ENCODE data around the gene IRF2BP2.
"Not testable (repeated sequence)": the region's sequence is repeated elsewhere in the genome, so short reads cannot be mapped to it uniquely, and the experiment has no call there.

IRF2BP2 gene

GRCh38 chr1:234598974-234599616, 10.9 kb downstream of the IRF2BP2 start:
- H3K27ac ChIP-seq: peak overlapping the region; percentile 82
- TF ChIP-seq CTCF (IDR thresholded peaks at IDR 0.05; ENCODE audit: low read depth, low read length): no peak
- H3K9me3 ChIP-seq (ENCODE audit: severe bottlenecking): no peaks in the 10 kb centered on the region
- peak; percentile 5 for DNase-seq
- no peaks in the 10 kb centered on the region for H3K27me3 ChIP-seq (ENCODE audit: insufficient read depth, low read depth, severe bottlenecking)
- H3K36me3 ChIP-seq: peaks cover 21% of the 10 kb centered on the region
- peak overlapping the region; percentile 68 for H3K4me3 ChIP-seq (ENCODE audit: low read depth, low read length)

GRCh38 chr1:234597894-234598293, 12.1 kb downstream of the IRF2BP2 start:
- no peak overlapping the region for H3K27ac ChIP-seq
- peak; percentile 81 for DNase-seq

GRCh38 chr1:234595899-234596298, 14.1 kb downstream of the IRF2BP2 start:
- Histone ChIP-seq H3K36me3 (no peaks in the 10 kb centered on the region), H3K27me3 (ENCODE audit: insufficient read depth, low read depth, severe bottlenecking) (no peaks in the 10 kb centered on the region), H3K4me3 (ENCODE audit: low read depth, low read length) (no peak overlapping the region), H3K9me3 (ENCODE audit: severe bottlenecking) (no peaks in the 10 kb centered on the region), H3K27ac (no peak overlapping the region)
- TF ChIP-seq CTCF (IDR thresholded peaks at IDR 0.05; ENCODE audit: low read depth, low read length): no peak
- no peak for DNase-seq

More at GRCh38 chr1:234597894-234598293, 12.1 kb downstream of the IRF2BP2 start:
- Histone ChIP-seq H3K4me3 (ENCODE audit: low read depth, low read length) (no peak overlapping the region), H3K9me3 (ENCODE audit: severe bottlenecking) (no peaks in the 10 kb centered on the region), H3K36me3 (peaks cover 9% of the 10 kb centered on the region), H3K27me3 (ENCODE audit: insufficient read depth, low read depth, severe bottlenecking) (no peaks in the 10 kb centered on the region)
- TF ChIP-seq CTCF (IDR thresholded peaks at IDR 0.05; ENCODE audit: low read depth, low read length): peak; percentile 83

GRCh38 chr1:234594575-234594974, 15.4 kb downstream of the IRF2BP2 start:
- not testable (repeated sequence) for DNase-seq; H3K36me3 ChIP-seq; H3K27ac ChIP-seq; H3K9me3 ChIP-seq (ENCODE audit: severe bottlenecking); H3K27me3 ChIP-seq (ENCODE audit: insufficient read depth, low read depth, severe bottlenecking); H3K4me3 ChIP-seq (ENCODE audit: low read depth, low read length)

GRCh38 chr1:234593771-234594504, 16.0 kb downstream of the IRF2BP2 start:
- no peaks in the 10 kb centered on the region for H3K27me3 ChIP-seq (ENCODE audit: insufficient read depth, low read depth, severe bottlenecking)
- no peak overlapping the region for H3K27ac ChIP-seq
- no peaks in the 10 kb centered on the region for H3K36me3 ChIP-seq
- no peak for TF ChIP-seq CTCF (IDR thresholded peaks at IDR 0.05; ENCODE audit: low read depth, low read length)
- DNase-seq: no peak
- no peaks in the 10 kb centered on the region for H3K9me3 ChIP-seq (ENCODE audit: severe bottlenecking)
- H3K4me3 ChIP-seq (ENCODE audit: low read depth, low read length): no peak overlapping the region

GRCh38 chr1:234593109-234593508, 16.9 kb downstream of the IRF2BP2 start:
- no peak overlapping the region for H3K4me3 ChIP-seq (ENCODE audit: low read depth, low read length)
- no peaks in the 10 kb centered on the region for H3K9me3 ChIP-seq (ENCODE audit: severe bottlenecking)
- no peak for TF ChIP-seq CTCF (IDR thresholded peaks at IDR 0.05; ENCODE audit: low read depth, low read length)
- no peaks in the 10 kb centered on the region for H3K36me3 ChIP-seq
- no peaks in the 10 kb centered on the region for H3K27me3 ChIP-seq (ENCODE audit: insufficient read depth, low read depth, severe bottlenecking)
- no peak overlapping the region for H3K27ac ChIP-seq
- no peak for DNase-seq

Data from WERI-Rb-1 (cell line).